HepG2 (cell line): ENCODE data around the gene SLC2A8. TPM values are rescaled to one million over a fixed set of nuclear protein-coding genes. Genes with fewer than 3 reads are reported as not detected.
A peak's percentile ranks its signal among the peaks of the same experiment; 100 is the strongest.

ENCODE experiments used
- FOXO1 ChIP-seq: sonication (generic); formaldehyde crosslinking; IDR thresholded peaks from 2 replicates; pipeline ENCODE4 v1.4.0; 2020; ENCODE audit warnings: missing genetic modification reagents
- MED8 ChIP-seq: sonication (generic); formaldehyde crosslinking; IDR thresholded peaks from 2 replicates; pipeline ENCODE4 v1.8.1; 2023; ENCODE audit warnings: mild to moderate bottlenecking, missing genetic modification reagents; ENCODE audit not compliant: insufficient replicate concordance
- NONO ChIP-seq, 2 experiments: fragments of 450-650 bp in 1 of 2; sonication (generic) in 1 of 2; formaldehyde crosslinking in 1 of 2; IDR thresholded peaks in 1 of 2; conservative IDR thresholded peaks in 1 of 2; 2 replicates each; pipeline versions ENCODE4 v1.6.1 to v1.8.0; 2017 to 2022; ENCODE audit warnings: mild to moderate bottlenecking in 1 of 2, missing genetic modification reagents in 1 of 2, moderate library complexity in 1 of 2
- POGZ ChIP-seq: sonication (generic); formaldehyde crosslinking; IDR thresholded peaks from 2 replicates; pipeline ENCODE4 v1.4.0; 2020; ENCODE audit warnings: mild to moderate bottlenecking, missing genetic modification reagents
- SETDB1 ChIP-seq: sonication (generic); formaldehyde crosslinking; IDR thresholded peaks from 2 replicates; pipeline ENCODE4 v1.5.1; 2020; ENCODE audit warnings: missing genetic modification reagents, mild to moderate bottlenecking, borderline replicate concordance
- SKI ChIP-seq: fragments of 450-650 bp; IDR thresholded peaks from one replicate; pipeline ENCODE4 v1.6.1; 2018; ENCODE audit warnings: mild to moderate bottlenecking; ENCODE audit not compliant: partially characterized antibody
- SMAD3 ChIP-seq: sonication (generic); formaldehyde crosslinking; IDR thresholded peaks from 2 replicates; pipeline ENCODE4 v1.4.0; 2020; ENCODE audit warnings: missing genetic modification reagents
- SP2 ChIP-seq: sonication (generic); formaldehyde crosslinking; IDR thresholded peaks from 2 replicates; pipeline ENCODE4 v1.5.1; 2020; ENCODE audit warnings: mild to moderate bottlenecking, missing genetic modification reagents
- STAG1 ChIP-seq: sonication (generic); formaldehyde crosslinking; IDR thresholded peaks from 2 replicates; pipeline ENCODE4 v1.4.0; 2020; ENCODE audit warnings: missing genetic modification reagents
- SUZ12 ChIP-seq: fragments of 150-350 bp; IDR thresholded peaks from 2 replicates; pipeline ENCODE4 v1.6.1; 2014; ENCODE audit warnings: low read depth, low read length
- TBP ChIP-seq: sonication (generic); formaldehyde crosslinking; IDR thresholded peaks from 2 replicates; pipeline ENCODE4 v1.5.0; 2020; ENCODE audit warnings: missing genetic modification reagents
- U2AF2 ChIP-seq: fragments of 200-400 bp; formaldehyde crosslinking; IDR thresholded peaks from 2 replicates; pipeline ENCODE4 v1.6.1; 2017; ENCODE audit warnings: low read depth, mild to moderate bottlenecking, low read length
- ZBTB42 ChIP-seq: sonication (generic); formaldehyde crosslinking; IDR thresholded peaks from 2 replicates; pipeline ENCODE4 v1.5.0; 2020; ENCODE audit warnings: mild to moderate bottlenecking, missing genetic modification reagents
- ZNF451 ChIP-seq: sonication (generic); formaldehyde crosslinking; IDR thresholded peaks from 2 replicates; pipeline ENCODE4 v1.5.0; 2020; ENCODE audit warnings: mild to moderate bottlenecking, missing genetic modification reagents
- ZNF546 ChIP-seq: sonication (generic); formaldehyde crosslinking; conservative IDR thresholded peaks from 2 replicates; pipeline ENCODE4 v1.8.1; 2023; ENCODE audit warnings: mild to moderate bottlenecking, missing genetic modification reagents
- ZNF556 ChIP-seq: sonication (generic); formaldehyde crosslinking; IDR thresholded peaks from 2 replicates; pipeline ENCODE4 v1.4.0; 2020; ENCODE audit warnings: mild to moderate bottlenecking, missing genetic modification reagents, borderline replicate concordance
- polyA plus RNA-seq, 8 experiments: library from polyadenylated mRNA; depleted of rRNA in 3 of 8; stranded (reverse) in 7 of 8; unstranded in 1 of 8; fragments of >200 nt; fragmentation: Illumina TruSeq in 4 of 8; extraction: Trizol in 4 of 8; gene quantifications; 2 replicates each; pipeline versions ENCODE4 v1.2.1 to v1.2.3, GENCODE V29; 2011 to 2016; ENCODE audit warnings: low read depth in 4 of 8, missing spikeins in 1 of 8, mixed read lengths in 1 of 8; ENCODE audit not compliant: insufficient read depth in 1 of 8
- total RNA-seq, 5 experiments: library from RNA; depleted of rRNA; stranded (reverse); fragments of >200 nt; fragmentation: Illumina TruSeq; extraction: Trizol; gene quantifications; 2 replicates each; pipeline ENCODE4 v1.2.3, GENCODE V29; 2016; ENCODE audit warnings: low read depth in 1 of 5
- TF ChIP-seq, protein P1 (sequence below): sonication (generic); formaldehyde crosslinking; conservative IDR thresholded peaks from 2 replicates; pipeline ENCODE4 v1.4.0; 2020; ENCODE audit warnings: missing genetic modification reagents
- TF ChIP-seq, protein P2 (sequence below): sonication (generic); formaldehyde crosslinking; IDR thresholded peaks from 2 replicates; pipeline ENCODE4 v1.4.0; 2020; ENCODE audit warnings: missing genetic modification reagents
- TF ChIP-seq, protein P3 (sequence below): sonication (generic); formaldehyde crosslinking; IDR thresholded peaks from 2 replicates; pipeline ENCODE4 v1.4.0; 2020; ENCODE audit warnings: mild to moderate bottlenecking, missing genetic modification reagents
- TF ChIP-seq, protein P4 (sequence below): sonication (generic); formaldehyde crosslinking; IDR thresholded peaks from 2 replicates; pipeline ENCODE4 v1.8.0; 2022; ENCODE audit warnings: missing genetic modification reagents, mild to moderate bottlenecking, inconsistent platforms, borderline replicate concordance
- TF ChIP-seq, protein P5 (sequence below): sonication (generic); formaldehyde crosslinking; IDR thresholded peaks from 2 replicates; pipeline ENCODE4 v1.5.1; 2020; ENCODE audit warnings: missing genetic modification reagents, mild to moderate bottlenecking, borderline replicate concordance

SLC2A8 gene
- total and polyA plus RNA-seq, 2 of the 13 experiments (the other 11 are each of a cell fraction or from before 2014, with no cell fraction given): 22.6 to 48.6 TPM

DNA sequence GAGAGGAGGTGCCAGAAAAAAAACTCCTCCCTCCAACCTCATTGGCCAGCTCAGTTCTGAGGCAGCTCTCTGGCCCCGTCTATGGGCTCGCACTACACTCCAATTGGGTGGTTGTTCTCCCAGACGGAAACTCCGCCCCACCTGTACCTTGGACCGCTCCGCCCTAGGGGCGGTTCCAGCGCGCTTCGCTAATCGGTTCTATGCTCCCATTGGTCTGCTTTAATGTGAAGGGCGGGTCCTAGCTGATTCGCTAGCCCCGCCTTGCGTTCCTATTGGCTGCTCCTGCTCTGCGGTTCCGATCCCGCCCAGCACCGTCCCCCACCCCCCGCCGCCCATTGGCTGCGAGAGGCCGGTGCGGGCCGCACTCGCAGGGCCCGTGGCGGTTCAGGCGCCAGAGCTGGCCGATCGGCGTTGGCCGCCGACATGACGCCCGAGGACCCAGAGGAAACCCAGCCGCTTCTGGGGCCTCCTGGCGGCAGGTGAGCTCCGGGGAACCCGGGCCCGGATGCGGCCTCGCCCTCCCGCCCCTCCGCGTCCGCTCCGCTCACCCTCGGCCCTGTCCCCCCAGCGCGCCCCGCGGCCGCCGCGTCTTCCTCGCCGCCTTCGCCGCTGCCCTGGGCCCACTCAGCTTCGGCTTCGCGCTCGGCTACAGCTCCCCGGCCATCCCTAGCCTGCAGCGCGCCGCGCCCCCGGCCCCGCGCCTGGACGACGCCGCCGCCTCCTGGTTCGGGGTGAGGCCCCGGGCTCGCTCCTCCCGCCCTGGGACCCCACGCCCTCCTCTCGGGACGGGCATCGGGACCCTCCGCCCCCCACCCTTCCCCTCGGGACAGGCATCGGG, at the start of gene SLC2A8 (continued):
- TF ChIP-seq, protein P1, sequence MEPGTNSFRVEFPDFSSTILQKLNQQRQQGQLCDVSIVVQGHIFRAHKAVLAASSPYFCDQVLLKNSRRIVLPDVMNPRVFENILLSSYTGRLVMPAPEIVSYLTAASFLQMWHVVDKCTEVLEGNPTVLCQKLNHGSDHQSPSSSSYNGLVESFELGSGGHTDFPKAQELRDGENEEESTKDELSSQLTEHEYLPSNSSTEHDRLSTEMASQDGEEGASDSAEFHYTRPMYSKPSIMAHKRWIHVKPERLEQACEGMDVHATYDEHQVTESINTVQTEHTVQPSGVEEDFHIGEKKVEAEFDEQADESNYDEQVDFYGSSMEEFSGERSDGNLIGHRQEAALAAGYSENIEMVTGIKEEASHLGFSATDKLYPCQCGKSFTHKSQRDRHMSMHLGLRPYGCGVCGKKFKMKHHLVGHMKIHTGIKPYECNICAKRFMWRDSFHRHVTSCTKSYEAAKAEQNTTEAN (CRISPR knock-in tag): peak; percentile 36; the same call in 1 of the 2 replicates
- TF ChIP-seq STAG1 (CRISPR knock-in tag): peak; percentile 27; the same call in 1 of the 2 replicates
- TF ChIP-seq U2AF2: no peak
- TF ChIP-seq ZNF546 (CRISPR knock-in tag): no peak; the same call in 1 of the 2 replicates
- TF ChIP-seq SMAD3 (CRISPR knock-in tag): peak; percentile 2; the same call in 1 of the 2 replicates
- TF ChIP-seq ZNF451 (CRISPR knock-in tag): no peak; the same call in 1 of the 2 replicates
- peak; percentile 14; the same call in 1 of the 2 replicates for TF ChIP-seq FOXO1 (CRISPR knock-in tag)
- TF ChIP-seq, protein P2, sequence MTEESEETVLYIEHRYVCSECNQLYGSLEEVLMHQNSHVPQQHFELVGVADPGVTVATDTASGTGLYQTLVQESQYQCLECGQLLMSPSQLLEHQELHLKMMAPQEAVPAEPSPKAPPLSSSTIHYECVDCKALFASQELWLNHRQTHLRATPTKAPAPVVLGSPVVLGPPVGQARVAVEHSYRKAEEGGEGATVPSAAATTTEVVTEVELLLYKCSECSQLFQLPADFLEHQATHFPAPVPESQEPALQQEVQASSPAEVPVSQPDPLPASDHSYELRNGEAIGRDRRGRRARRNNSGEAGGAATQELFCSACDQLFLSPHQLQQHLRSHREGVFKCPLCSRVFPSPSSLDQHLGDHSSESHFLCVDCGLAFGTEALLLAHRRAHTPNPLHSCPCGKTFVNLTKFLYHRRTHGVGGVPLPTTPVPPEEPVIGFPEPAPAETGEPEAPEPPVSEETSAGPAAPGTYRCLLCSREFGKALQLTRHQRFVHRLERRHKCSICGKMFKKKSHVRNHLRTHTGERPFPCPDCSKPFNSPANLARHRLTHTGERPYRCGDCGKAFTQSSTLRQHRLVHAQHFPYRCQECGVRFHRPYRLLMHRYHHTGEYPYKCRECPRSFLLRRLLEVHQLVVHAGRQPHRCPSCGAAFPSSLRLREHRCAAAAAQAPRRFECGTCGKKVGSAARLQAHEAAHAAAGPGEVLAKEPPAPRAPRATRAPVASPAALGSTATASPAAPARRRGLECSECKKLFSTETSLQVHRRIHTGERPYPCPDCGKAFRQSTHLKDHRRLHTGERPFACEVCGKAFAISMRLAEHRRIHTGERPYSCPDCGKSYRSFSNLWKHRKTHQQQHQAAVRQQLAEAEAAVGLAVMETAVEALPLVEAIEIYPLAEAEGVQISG (CRISPR knock-in tag): peak; percentile 68
- no peak for TF ChIP-seq SETDB1 (CRISPR knock-in tag)
- TF ChIP-seq NONO (IDR thresholded peaks at IDR 0.05): no peak
- TF ChIP-seq NONO (CRISPR knock-in tag; conservative IDR thresholded peaks at IDR 0.05): peak; percentile 52; the same call in 1 of the 2 replicates
- TF ChIP-seq MED8 (CRISPR knock-in tag): peak; percentile 27
- TF ChIP-seq SP2 (CRISPR knock-in tag): peak; percentile 89
- 0 out of 2 replicates have a peak, but pooled peaks have one; percentile 48 for TF ChIP-seq TBP (CRISPR knock-in tag)
- peak; percentile 15 for TF ChIP-seq SKI
- TF ChIP-seq, protein P3, sequence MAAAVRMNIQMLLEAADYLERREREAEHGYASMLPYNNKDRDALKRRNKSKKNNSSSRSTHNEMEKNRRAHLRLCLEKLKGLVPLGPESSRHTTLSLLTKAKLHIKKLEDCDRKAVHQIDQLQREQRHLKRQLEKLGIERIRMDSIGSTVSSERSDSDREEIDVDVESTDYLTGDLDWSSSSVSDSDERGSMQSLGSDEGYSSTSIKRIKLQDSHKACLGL (CRISPR knock-in tag): no peak
- no peak for TF ChIP-seq ZBTB42 (CRISPR knock-in tag)
- no peak for TF ChIP-seq ZNF556 (CRISPR knock-in tag)
- TF ChIP-seq, protein P4, sequence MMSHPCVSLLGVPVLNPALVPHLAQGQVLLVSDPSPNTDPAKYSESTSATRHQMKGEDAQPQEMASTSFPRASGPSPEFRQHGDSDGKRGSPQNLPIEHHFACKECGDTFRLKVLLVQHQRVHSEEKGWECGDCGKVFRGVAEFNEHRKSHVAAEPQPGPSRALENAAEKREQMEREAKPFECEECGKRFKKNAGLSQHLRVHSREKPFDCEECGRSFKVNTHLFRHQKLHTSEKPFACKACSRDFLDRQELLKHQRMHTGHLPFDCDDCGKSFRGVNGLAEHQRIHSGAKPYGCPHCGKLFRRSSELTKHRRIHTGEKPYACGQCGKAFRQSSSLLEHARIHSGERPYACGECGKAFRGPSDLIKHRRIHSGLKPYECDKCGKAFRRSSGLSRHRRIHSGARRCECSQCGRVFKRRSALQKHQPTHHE (CRISPR knock-in tag): 0 out of 2 replicates have a peak, but pooled peaks have one; percentile 9
- TF ChIP-seq SUZ12: no peak
- TF ChIP-seq, protein P5, sequence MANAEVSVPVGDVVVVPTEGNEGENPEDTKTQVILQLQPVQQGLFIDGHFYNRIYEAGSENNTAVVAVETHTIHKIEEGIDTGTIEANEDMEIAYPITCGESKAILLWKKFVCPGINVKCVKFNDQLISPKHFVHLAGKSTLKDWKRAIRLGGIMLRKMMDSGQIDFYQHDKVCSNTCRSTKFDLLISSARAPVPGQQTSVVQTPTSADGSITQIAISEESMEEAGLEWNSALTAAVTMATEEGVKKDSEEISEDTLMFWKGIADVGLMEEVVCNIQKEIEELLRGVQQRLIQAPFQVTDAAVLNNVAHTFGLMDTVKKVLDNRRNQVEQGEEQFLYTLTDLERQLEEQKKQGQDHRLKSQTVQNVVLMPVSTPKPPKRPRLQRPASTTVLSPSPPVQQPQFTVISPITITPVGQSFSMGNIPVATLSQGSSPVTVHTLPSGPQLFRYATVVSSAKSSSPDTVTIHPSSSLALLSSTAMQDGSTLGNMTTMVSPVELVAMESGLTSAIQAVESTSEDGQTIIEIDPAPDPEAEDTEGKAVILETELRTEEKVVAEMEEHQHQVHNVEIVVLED (CRISPR knock-in tag): peak; percentile 30; the same call in 1 of the 2 replicates
- peak; percentile 81 for TF ChIP-seq POGZ (CRISPR knock-in tag)
